Jurkat, Clone E6-1 (cell line): ENCODE measurements around the gene EPB42.
"Not testable (repeated sequence)": the region's sequence is repeated elsewhere in the genome, so short reads cannot be mapped to it uniquely, and the experiment has no call there.

Source experiments
- DNase-seq: peaks from one replicate; pipeline ENCODE4 v3.0.0-alpha.2; 2011; ENCODE audit warnings: low read depth, low spot score
- H3K4me3 ChIP-seq: 2 replicates; pipeline ENCODE4 v1.5.1; 2011; ENCODE audit warnings: mild to moderate bottlenecking, low read length, control low read depth, moderate library complexity

Gene EPB42

GRCh38 chr15:43214592-43215295, 6.1 kb downstream of the EPB42 start:
- no peak overlapping the region for H3K4me3 ChIP-seq
- DNase-seq = no peak

DNA sequence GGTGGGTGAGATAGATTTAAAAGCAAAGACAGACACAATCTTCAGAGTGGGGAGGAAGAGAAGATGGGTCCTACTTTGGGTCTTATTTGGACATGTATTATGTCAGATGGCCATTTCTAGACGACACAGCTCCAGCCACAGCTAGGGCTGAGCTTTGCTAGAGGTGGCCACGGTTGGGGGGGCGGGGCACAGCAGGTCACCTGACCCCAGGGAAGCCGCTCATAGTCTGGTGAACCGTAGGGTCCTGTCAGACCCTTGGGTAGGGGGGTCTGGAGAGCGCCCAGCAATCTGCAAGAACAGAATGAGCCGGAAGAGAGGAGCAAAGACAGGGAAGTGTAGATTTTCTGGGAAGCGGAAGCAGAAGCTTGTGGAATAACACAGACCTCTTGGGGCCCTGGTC, 6.6 kb downstream of the EPB42 start:
- no peak overlapping the region for H3K4me3 ChIP-seq
- DNase-seq = no peak

- DNase-seq = no peak
- no peak overlapping the region for H3K4me3 ChIP-seq
These were observed 7.4 kb downstream of the EPB42 start for GRCh38 chr15:43213466-43213865.

- no peak overlapping the region for H3K4me3 ChIP-seq
- no peak for DNase-seq
These were observed 7.9 kb downstream of the EPB42 start for GRCh38 chr15:43212951-43213350.

DNA sequence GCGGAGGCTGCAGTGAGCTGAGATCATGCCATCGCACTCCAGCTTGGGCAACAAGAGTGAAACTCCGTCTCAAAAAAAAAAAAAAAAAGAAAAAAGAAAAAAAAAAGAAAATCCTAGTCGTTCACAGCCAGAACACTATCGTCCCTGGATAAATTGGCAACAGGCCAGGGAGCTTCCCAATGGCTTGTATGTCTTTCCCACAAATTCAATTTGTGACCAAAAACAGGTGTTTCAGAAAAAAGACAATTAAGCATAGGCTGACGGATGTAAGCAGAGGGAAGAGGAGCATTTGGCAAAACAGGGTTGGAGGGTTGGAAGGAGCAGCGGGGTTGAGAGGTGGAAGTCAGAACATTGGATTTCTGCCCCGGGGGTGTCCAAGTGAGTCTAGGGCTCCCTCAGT, 8.5 kb downstream of the EPB42 start:
- DNase-seq = no peak
- no peak overlapping the region for H3K4me3 ChIP-seq

DNA sequence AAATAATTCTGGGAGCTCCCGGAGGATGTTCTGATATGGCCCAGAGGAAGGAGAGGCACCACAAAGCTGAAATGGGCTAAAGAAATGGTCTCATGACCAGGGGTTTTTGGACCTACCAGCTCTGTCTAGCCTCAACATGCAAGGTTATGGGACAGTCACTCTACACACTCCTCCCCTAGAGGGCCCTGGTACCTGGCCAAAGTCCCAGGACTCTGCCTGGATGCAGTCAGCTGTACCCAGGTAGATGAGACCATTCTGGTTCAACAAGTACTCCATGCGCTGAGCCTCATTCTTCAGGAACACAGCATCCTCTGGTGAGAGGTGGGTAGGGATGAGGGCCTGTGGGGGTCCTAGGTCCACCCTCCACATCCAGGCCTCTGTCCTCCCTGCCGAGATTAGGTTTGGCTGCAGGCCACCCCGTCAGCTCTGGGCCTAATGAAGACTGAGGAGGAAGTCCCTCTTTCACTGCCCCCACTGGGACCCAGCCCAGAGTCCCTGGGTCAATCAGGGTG, 9.5 kb downstream of the EPB42 start:
- no peak overlapping the region for H3K4me3 ChIP-seq
- no peak for DNase-seq

DNA sequence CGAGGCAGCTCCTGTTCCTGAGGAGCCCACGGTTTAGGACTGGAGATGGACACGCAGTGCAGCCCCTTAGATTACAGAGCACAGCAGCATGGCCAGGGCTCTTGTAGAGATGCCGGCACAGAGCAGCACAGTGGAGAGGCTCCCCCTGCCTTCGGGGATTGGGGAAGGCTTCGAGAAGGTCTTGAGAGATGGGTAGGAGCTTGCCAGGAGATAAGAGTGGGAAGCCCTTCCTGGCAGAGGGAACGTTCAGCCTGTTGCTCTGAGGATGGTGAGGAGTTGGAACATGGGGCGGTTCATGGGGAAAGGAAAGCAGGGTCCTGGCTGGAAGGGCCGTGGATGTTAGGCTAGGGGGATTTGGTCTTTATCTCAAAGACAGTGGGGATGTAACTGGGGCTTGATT, 10.0 kb downstream of the EPB42 start:
- DNase-seq = no peak

GRCh38 chr15:43210172-43210745, 10.6 kb downstream of the EPB42 start:
- DNase-seq = no peak
- no peak overlapping the region for H3K4me3 ChIP-seq

More for the DNA sequence above, 10.0 kb downstream of the EPB42 start:
- no peak overlapping the region for H3K4me3 ChIP-seq

DNA sequence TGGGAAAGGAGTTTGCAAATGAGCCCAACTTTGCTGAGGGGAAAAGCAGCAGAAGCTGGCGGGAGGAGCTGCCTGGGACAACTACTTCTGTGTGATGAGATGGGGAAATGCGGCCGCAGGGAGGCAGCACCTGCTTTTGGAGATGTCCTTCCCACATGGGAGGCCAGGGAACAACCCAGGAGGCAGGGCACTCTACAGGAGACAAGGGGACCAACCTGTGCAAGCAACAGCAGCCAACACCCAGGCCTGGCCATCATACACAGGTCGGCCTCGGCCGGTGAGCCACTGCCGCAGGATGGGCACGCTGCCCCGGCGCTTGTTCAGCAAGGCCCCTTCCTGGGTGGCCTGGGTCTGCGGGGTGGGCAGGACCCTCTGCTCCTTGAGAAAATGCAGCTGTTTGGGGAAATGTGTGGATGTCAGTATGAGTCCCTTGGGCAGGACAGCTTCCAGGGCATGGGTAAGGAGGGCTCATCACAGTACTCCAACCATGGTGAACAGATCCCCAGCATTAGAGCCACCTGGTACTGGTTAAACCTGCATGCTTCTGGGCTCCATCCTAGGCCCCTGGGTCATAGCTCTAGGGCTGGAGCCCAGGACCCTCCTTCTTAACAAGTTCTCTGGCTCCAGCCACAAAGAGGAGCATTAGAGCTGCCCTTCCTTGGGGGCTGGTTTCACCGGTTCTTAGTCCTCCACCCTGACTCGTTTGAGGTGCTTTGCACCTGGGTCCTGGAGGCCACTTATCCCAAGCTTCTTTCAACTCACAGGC, 11.6 kb downstream of the EPB42 start:
- DNase-seq = no peak
- H3K4me3 ChIP-seq = no peak overlapping the region

GRCh38 chr15:43208052-43209002, 12.5 kb downstream of the EPB42 start:
- DNase-seq = no peak

GRCh38 chr15:43207024-43207423, 13.8 kb downstream of the EPB42 start:
- no peak for DNase-seq
- H3K4me3 ChIP-seq = no peak overlapping the region

More at GRCh38 chr15:43208052-43209002, 12.5 kb downstream of the EPB42 start:
- H3K4me3 ChIP-seq = no peak overlapping the region

DNA sequence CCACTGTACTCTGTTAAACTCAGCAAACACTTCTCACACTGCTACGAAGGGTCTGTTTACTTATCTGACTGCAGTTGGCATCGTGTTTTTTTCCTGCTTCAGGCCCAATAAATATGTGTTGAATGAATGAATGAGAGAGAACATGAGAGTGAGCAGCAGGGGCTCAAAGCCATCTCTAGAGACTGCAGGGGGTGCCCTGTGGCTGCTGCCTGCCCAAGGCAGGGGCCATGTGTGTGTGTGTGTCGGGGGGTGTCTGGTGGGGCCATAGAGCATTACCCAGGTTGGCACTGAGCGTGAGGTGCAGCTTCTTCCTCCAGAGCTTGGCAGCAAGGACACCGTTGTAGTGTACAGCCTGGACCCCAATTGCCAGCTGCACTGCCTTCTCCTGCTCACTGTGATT, 14.8 kb downstream of the EPB42 start:
- no peak overlapping the region for H3K4me3 ChIP-seq
- DNase-seq = no peak

DNA sequence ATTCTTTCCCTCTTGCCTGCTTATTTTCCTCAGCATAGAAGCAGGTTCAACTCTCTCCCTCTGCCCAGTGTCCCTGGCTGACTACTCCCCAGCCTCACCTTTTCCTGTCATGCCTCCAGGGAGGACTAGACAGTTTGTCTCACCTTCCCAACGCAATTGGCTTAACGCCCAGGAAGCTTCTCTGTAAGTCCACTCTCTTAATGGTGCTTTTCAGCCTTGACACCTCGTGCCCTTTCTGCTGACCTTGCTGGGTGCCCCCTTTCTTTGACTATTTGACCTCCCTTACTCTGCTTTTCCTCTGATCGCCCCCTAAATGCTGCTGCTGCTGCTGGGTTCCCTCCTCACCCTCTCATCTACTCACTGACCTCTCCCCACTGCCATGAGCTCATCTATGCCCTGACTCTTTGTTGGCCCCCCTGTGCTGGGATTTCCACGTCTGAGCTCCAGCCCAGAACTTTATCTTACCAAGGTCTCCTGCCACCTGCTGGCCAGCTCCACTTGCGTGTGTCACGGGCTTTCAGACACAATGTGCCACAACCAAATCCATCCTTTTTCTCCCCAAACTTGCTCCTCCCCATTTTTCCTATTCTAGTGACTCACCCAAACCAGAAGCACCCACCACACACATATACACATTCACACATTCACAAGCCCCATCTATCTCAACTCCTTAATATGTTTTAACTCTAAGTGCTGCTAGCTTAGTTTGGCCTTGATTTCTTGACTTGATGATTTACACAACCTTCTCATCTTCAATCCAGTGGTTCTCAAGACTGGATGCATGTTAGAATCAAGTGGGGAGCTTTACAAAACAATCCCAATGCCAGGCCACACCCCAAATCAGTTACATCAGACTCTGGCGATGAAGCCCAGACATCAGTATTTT, 16.6 kb downstream of the EPB42 start:
- DNase-seq = peak; percentile 30
- H3K4me3 ChIP-seq = no peak overlapping the region

GRCh38 chr15:43199945-43200488, 20.8 kb downstream of the EPB42 start:
- DNase-seq = peak; percentile 74
- H3K4me3 ChIP-seq = no peak overlapping the region

DNA sequence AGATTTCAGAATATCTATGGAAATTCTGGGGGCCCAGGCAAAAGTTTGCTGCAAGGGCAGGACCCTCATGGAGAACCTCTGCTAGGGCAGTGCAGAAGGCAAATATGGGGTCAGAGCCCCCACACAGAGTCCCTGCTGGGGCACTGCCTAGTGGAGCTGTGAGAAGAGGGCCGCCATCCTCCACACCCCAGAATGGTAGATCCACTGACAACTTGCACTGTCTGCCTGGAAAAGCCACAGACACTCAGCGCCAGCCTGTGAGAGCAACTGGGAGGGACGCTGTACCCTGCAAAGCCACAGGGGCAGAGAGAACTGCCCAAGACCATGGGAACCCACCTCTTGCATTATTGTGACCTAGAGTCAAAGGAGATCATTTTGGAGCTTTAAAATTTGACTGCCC, 21.8 kb downstream of the EPB42 start:
- no peak for DNase-seq
- H3K4me3 ChIP-seq = no peak overlapping the region

GRCh38 chr15:43198556-43198955, 22.3 kb downstream of the EPB42 start:
- not testable (repeated sequence) for H3K4me3 ChIP-seq, DNase-seq

GRCh38 chr15:43197773-43198172, 23.0 kb downstream of the EPB42 start:
- DNase-seq = not testable (repeated sequence)

More at GRCh38 chr15:43197773-43198172, 23.0 kb downstream of the EPB42 start:
- H3K4me3 ChIP-seq = not testable (repeated sequence)
